ENCODE data around the gene LGSN.
"Not testable (repeated sequence)": the region's sequence is repeated elsewhere in the genome, so short reads cannot be mapped to it uniquely, and the experiment has no call there.

LGSN gene

GRCh38 chr6:63306420-63306819 lies 13.4 kb downstream of the LGSN start:
- no peak for DNase-seq

DNA sequence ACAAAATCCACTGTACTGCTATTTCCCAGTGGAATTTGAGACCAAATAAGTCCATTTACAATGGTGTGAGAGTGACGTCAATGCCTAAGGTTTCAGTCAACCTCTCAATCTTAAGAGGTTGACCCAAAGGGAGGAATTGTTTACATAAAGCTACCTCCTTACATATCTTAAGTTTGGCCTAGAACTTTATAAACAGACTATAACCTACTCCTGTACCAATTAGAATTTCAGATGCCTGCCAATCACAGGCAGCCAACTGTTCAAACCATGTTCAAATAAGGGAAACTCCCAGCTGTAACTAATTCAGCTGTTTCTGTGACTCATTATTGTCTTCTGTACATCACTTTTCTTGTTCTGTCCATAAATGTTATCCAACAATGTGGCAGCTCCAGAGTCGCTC lies 14.5 kb downstream of the LGSN start:
- no peak for DNase-seq

DNA sequence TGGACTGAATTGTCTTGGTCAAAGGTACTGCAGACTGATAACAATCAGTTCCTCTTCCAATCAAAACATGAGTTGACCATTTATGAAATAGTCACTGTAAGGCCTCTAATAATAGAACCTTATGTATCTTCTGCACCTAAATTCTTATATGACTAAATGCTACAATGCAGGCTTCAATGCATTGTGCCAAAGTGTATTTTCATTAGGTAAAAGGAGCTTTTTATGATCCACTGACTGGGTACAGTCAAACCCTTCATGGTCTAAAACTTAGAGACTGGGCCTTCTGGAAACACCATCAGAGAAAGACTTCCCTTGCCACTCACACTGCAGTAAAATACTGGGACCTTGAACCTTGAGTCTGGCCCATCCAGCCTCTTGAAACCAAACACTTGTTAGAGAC lies 16.3 kb downstream of the LGSN start:
- no peak for DNase-seq

GRCh38 chr6:63299667-63300066 lies 20.1 kb downstream of the LGSN start:
- no peak for DNase-seq

DNA sequence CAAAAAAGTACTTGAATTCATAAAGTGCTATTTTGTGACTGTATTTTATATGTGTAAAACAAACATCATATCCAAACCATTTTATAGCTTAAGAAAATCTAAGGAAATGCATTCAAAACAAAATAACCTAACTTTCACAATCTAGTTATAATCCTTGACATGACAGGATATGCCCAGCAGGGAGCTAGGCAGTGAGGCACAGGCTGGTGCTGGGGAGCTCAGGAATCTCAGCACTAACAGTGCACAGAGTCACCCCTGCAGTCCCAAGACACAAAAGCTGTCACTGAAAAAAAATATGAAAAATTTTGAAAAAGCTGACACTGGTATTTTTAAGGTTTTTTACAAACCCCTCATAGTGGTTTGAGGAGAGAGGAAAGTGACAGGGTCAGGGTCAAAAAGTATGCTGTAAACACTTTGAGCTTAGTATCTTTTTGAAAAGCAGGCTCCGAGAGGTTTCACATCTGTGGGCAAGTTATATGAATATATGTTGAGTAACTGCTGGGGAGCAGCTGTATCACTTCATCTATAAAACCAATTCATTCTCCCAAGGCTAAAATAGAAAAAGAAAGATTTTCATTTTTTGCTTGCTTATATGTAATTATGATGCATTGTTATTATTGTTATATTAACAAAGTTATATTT lies 24.1 kb downstream of the LGSN start:
- no peak for DNase-seq

GRCh38 chr6:63290492-63291058 lies 29.2 kb downstream of the LGSN start:
- no peak for DNase-seq

DNA sequence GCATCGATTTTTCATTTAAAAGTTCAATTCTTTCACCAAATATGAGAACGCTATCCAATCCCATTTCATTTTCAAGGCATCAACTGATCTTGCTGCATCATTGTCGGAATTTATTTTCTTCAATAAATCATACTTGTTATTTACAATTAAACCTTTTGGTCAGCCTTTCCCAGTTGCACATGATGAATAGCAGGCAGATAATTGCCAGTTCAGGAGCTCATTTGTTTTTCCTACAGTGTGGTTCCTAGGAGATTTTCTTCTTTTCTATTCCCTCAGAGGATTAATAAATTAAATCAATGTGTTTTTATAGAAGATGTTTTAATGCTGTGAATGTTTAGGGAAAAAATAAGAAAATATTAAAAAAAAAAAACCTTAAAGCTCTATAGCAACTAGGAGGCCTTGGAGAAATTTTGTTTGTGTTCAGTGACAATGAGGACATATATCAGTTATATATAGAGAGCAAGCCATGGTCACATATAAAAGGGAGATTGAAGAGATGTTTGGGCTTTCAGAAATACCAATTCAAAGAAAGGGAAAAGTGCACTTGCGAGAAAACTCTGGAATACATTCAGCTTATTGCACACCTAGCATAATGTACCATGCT lies 30.4 kb downstream of the LGSN start:
- no peak for DNase-seq

- DNase-seq: no peak
Observed at GRCh38 chr6:63280639-63281180, 39.1 kb downstream of the LGSN start.

DNA sequence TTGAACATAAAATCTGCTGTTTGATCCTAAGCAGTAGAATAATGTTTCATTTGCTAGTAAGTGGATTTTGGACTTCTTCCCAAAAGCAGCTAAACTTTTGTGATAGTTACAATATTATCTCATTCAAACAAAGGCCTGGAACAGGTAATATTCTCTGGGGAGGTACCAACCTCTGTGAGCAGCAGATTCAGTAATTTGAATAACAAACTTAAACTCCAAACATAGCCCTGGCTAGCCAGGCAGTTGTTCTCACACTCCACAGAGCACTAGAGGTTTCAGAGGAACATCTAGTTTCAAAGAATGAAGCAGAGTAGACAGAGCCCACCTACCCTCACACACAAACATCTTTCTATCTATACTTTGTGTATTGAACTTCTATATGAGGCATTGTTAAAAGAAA lies 40.9 kb downstream of the LGSN start:
- no peak for DNase-seq

GRCh38 chr6:63275953-63276352 lies 43.8 kb downstream of the LGSN start:
- no peak for DNase-seq

- not testable (repeated sequence) for DNase-seq
Observed at GRCh38 chr6:63274795-63275430, 44.9 kb downstream of the LGSN start.

DNA sequence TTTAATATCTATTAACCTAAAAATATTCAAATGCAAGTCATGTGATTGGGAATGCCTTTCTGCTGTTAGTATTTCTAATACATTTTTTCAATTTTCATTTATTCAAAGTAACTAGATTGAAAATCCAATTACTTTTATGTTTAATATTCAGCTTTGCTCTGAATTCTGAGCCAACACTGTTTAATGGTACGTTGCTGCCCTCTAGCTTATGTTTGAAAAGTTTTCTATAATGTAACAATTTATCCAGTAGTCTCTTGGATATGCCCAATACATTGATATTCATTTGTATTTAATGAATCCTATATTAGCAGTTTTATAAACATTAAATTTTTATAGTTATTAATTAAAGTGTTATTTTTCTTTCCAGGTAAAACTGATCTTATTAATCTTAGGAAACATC lies 47.4 kb downstream of the LGSN start:
- no peak for DNase-seq

- DNase-seq: no peak
Observed at GRCh38 chr6:63269470-63269869, 50.3 kb downstream of the LGSN start.

GRCh38 chr6:63268574-63268973 lies 51.2 kb downstream of the LGSN start:
- DNase-seq: no peak

DNA sequence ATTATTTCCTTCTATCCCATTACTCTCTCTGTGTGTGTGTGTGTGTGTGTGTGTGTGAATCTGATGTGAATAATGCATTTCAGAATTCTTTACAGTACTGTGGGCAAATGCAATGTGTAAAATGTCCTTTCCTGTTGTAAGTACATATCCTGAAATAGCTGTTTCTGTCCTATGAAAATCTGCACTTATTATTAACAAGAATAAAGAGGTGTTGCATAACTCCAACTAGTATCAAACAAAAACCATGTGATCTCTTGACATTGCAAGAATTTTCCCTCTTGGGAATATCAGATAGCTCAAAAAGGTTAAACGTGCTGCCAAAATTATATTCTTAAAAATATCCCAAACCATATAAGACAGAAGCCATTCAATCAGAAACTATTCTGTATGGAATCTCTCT lies 52.0 kb downstream of the LGSN start:
- no peak for DNase-seq

GRCh38 chr6:63267046-63267445 lies 52.7 kb downstream of the LGSN start:
- no peak for DNase-seq

- DNase-seq: no peak
Observed at GRCh38 chr6:63263444-63263843, 56.3 kb downstream of the LGSN start.

DNA sequence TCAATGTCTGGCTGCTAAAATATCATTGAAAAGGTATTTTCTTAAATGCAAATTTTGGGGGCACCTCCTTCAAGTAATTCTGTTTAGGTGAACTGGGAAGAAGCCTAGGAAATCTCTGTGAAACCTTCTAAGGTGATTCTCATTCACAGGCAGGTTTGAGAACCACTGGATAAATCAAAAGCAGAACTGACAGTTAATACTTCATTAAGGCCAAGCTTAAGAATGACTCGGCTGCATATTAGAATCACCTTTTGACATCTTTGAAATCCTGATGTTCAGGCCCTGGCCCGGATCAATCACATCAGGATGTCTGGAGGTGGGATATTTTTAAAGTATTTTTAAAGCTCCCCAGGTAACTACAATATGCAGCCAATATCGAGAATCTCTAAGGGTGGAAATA lies 58.0 kb downstream of the LGSN start:
- no peak for DNase-seq

GRCh38 chr6:63259153-63259552 lies 60.6 kb downstream of the LGSN start:
- DNase-seq: no peak

DNA sequence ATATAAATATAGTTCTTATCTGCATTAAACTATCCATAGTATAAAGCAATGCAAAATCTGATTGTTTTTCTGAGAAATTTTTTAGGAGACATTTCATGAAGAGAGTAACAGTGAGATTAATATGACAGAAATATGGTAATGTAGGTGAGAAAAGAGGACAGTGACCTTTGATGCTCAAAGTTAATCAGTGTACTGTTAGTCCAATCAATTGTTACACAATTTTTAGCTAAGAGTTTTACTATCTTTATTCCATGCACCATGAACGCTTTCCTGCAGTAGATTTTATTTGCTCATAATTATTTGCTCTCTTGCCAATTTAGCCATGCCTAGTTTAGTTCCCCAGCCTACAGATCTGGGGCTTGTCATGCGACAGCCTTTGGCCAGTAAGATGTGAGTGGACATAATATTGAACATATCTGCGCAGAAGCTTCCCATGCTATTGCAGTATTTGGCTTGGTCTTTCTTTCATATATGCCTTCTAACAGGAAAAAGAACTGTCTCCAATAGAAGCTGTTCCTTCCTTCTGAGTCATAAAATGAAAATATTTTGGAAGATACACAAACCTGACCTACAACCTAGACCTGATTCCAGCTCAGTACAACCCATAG lies 69.8 kb downstream of the LGSN start:
- no peak for DNase-seq

DNA sequence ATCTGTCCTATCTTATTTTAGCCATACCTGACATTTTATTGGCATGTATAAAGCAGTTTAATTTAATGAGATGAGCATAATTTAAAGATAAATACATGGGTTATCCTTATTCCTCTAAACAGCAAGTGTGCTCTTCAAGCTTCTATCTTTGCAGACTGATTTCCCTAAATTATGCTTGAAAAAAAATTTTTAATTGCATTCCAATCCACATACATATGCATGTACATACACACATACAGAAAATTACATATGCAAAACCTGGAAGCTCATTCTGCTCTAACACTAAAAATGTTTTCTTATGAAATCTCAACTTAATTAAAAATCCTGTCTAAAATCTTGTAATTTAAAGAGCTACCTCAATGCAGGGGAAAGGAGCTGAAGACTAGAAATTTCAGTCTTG lies 73.2 kb downstream of the LGSN start:
- DNase-seq: no peak

DNA sequence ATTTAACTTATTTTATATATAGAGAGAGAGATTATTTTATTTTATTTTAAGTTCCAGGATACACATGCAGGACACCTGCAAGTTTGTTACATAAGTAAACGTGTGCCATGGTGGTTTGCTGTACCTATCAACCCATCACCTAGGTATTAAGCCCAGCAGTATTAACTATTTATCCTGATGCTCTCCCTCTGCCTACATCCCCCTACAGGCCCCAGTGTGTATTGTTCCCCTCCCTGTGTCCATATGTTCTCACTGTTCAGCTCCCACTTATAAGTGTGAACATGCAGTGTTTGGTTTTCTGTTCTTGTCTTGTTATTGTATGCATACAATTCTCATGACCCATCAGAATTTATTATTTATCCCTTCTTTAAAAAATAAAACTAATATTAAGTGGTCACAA lies 73.9 kb downstream of the LGSN start:
- DNase-seq: no peak

- no peak for DNase-seq
Observed at GRCh38 chr6:63245420-63245819, 74.4 kb downstream of the LGSN start.

Measured in C1 segment of cervical spinal cord (tissue), 14 donors.